SK-N-SH (cell line): ENCODE measurements around the gene RAB4B. TPM values are rescaled to one million over a fixed set of nuclear protein-coding genes. Genes with fewer than 3 reads are reported as not detected.
"Not testable (repeated sequence)": the region's sequence is repeated elsewhere in the genome, so short reads cannot be mapped to it uniquely, and the experiment has no call there.

Experiments used
- CTCF ChIA-PET: fragments of 300-600, 350-600 bp; formaldehyde crosslinking; extraction: SDS; loops from one replicate; lab custom pipeline; 2021; lab: Yijun Ruan, JAX
- POLR2A ChIA-PET: fragments of 350-600 bp; sonication (Branson Sonifier 250); formaldehyde crosslinking; extraction: SDS; loops from one replicate; lab custom pipeline; 2020; ENCODE audit warnings: antibody characterized with exemption, inconsistent platforms; lab: Yijun Ruan, JAX
- DNase-seq: peaks from one replicate; pipeline ENCODE4 v3.0.0; 2012
- H2AFZ ChIP-seq: fragments of 200-600 bp; sonication (generic); 2 replicates; pipeline ENCODE4 v1.8.1; 2016; ENCODE audit warnings: antibody characterized with exemption, mild to moderate bottlenecking, low read depth
- H3F3A ChIP-seq: fragments of 200-600 bp; sonication (generic); replicated peaks from 2 replicates; pipeline ENCODE3; 2016; ENCODE audit warnings: antibody characterized with exemption, mild to moderate bottlenecking; ENCODE audit not compliant: insufficient read depth
- H3K27ac ChIP-seq, 2 experiments: fragments of 200-500 bp in 1 of 2; fragments of 200-600 bp in 1 of 2; sonication (Bioruptor generic) in 1 of 2; sonication (generic), shearing (Covaris generic) in 1 of 2; 2 replicates each; pipeline versions ENCODE4 v1.5.1 to v1.6.1; 2014 to 2016; ENCODE audit warnings: low read depth in 2 of 2, inconsistent platforms in 1 of 2, low read length in 1 of 2, mild to moderate bottlenecking in 1 of 2, mixed read lengths in 1 of 2
- H3K27me3 ChIP-seq: fragments of 200-600 bp; sonication (generic), shearing (Covaris generic); 2 replicates; pipeline ENCODE4 v1.6.1; 2016; ENCODE audit warnings: mixed run types; ENCODE audit not compliant: insufficient read depth
- H3K36me3 ChIP-seq, 2 experiments: fragments of 200-500 bp in 1 of 2; fragments of 200-600 bp in 1 of 2; sonication (Bioruptor generic) in 1 of 2; sonication (generic) in 1 of 2; replicated peaks in 1 of 2; 2 replicates each; pipeline versions ENCODE3 to v1.5.1; 2014 to 2016; ENCODE audit warnings: low read length in 1 of 2, mild to moderate bottlenecking in 1 of 2; ENCODE audit not compliant: insufficient read depth in 2 of 2, control insufficient read depth in 1 of 2
- H3K4me1 ChIP-seq, 2 experiments: fragments of 200-500 bp in 1 of 2; fragments of 200-600 bp in 1 of 2; sonication (Bioruptor generic) in 1 of 2; sonication (generic), shearing (Covaris generic) in 1 of 2; 2 replicates each; pipeline versions ENCODE4 v1.5.1 to v1.6.1; 2014 to 2016; ENCODE audit warnings: low read depth in 1 of 2, low read length in 1 of 2, mixed run types in 1 of 2; ENCODE audit not compliant: insufficient read depth in 2 of 2, control insufficient read depth in 1 of 2
- H3K4me2 ChIP-seq: fragments of 200-600 bp; sonication (generic), shearing (Covaris generic); 2 replicates; pipeline ENCODE4 v1.6.1; 2017; ENCODE audit warnings: mixed run types
- H3K4me3 ChIP-seq, 2 experiments: fragments of 200-500 bp in 1 of 2; fragments of 200-600 bp in 1 of 2; sonication (Bioruptor generic) in 1 of 2; sonication (generic), shearing (Covaris generic) in 1 of 2; 2 replicates each; pipeline versions ENCODE4 v1.5.1 to v1.8.1; 2014 to 2016; ENCODE audit warnings: low read depth in 2 of 2, inconsistent platforms in 1 of 2, low read length in 1 of 2, mild to moderate bottlenecking in 1 of 2, mixed read lengths in 1 of 2, moderate library complexity in 1 of 2
- H3K79me2 ChIP-seq: fragments of 200-600 bp; sonication (generic); 2 replicates; pipeline ENCODE4 v1.8.1; 2017; ENCODE audit warnings: mild to moderate bottlenecking; ENCODE audit not compliant: insufficient read depth
- H3K9ac ChIP-seq: fragments of 200-600 bp; sonication (generic); 2 replicates; pipeline ENCODE4 v1.6.1; 2017; ENCODE audit warnings: mixed run types
- H3K9me2 ChIP-seq: fragments of 200-600 bp; sonication (generic); 2 replicates; pipeline ENCODE4 v1.6.1; 2017; ENCODE audit warnings: mixed run types
- H3K9me3 ChIP-seq: fragments of 200-600 bp; sonication (generic); 2 replicates; pipeline ENCODE4 v1.6.1; 2017; ENCODE audit warnings: mixed run types, mild to moderate bottlenecking, moderate library complexity
- H4K20me1 ChIP-seq: fragments of 200-600 bp; sonication (generic); 2 replicates; pipeline ENCODE4 v1.6.1; 2017; ENCODE audit warnings: mild to moderate bottlenecking, mixed run types; ENCODE audit not compliant: insufficient read depth
- WGBS: methylation state at CpG from one replicate; pipeline ENCODE4 v1.1.6; 2017; ENCODE audit warnings: low lambda C conversion rate; 5-methylcytosine and 5-hydroxymethylcytosine counted together
- polyA plus RNA-seq, 3 experiments: library from polyadenylated mRNA; depleted of rRNA; stranded (reverse); fragments of >200 nt; gene quantifications; 2 replicates each; pipeline ENCODE4 v1.2.3, GENCODE V29; 2012

The RAB4B gene
- polyA plus RNA-seq, 1 of the 3 experiments (the other 2 are of a cell fraction): 53.2 TPM

GRCh38 chr19:40838477-40838876 lies 60.4 kb downstream of the RAB4B start:
- DNase-seq, H3K9ac ChIP-seq, CTCF ChIA-PET, H4K20me1 ChIP-seq, H3K9me3 ChIP-seq, H3K9me2 ChIP-seq, H3K4me3 ChIP-seq, H3K36me3 ChIP-seq, H3K4me2 ChIP-seq, H2AFZ ChIP-seq, H3K27me3 ChIP-seq, H3F3A ChIP-seq, H3K4me1 ChIP-seq, POLR2A ChIA-PET, H3K79me2 ChIP-seq, H3K27ac ChIP-seq: not testable (repeated sequence)
- 17% methylated on average over 1 of the region's 1 CpG for WGBS

- H3F3A ChIP-seq, H3K9ac ChIP-seq, H3K9me2 ChIP-seq, DNase-seq, H3K4me1 ChIP-seq, H3K36me3 ChIP-seq, CTCF ChIA-PET, H3K27me3 ChIP-seq, H3K4me2 ChIP-seq, H3K4me3 ChIP-seq, H3K9me3 ChIP-seq, H2AFZ ChIP-seq, H4K20me1 ChIP-seq, POLR2A ChIA-PET, H3K79me2 ChIP-seq, H3K27ac ChIP-seq: not testable (repeated sequence)
- WGBS: 37% methylated on average over 3 of the region's 3 CpGs
These were observed 64.0 kb downstream of the RAB4B start for GRCh38 chr19:40842012-40842411.

GRCh38 chr19:40842997-40843652 lies 65.1 kb downstream of the RAB4B start:
- H3K4me1 ChIP-seq, H3K9me2 ChIP-seq, H2AFZ ChIP-seq, POLR2A ChIA-PET, H3K9me3 ChIP-seq, H3K36me3 ChIP-seq, H3K9ac ChIP-seq, H3K27ac ChIP-seq, H3K27me3 ChIP-seq, H4K20me1 ChIP-seq, H3K79me2 ChIP-seq, DNase-seq, H3K4me2 ChIP-seq, H3K4me3 ChIP-seq, CTCF ChIA-PET, H3F3A ChIP-seq: not testable (repeated sequence)
- WGBS: 50% methylated on average over 9 of the region's 12 CpGs

GRCh38 chr19:40843653-40844052 lies 65.6 kb downstream of the RAB4B start:
- H3K9me2 ChIP-seq, H3K4me2 ChIP-seq, H4K20me1 ChIP-seq, DNase-seq, H3F3A ChIP-seq, H3K36me3 ChIP-seq, H3K4me1 ChIP-seq, CTCF ChIA-PET, H3K9ac ChIP-seq, H3K27me3 ChIP-seq, POLR2A ChIA-PET, H3K27ac ChIP-seq, H3K79me2 ChIP-seq, H2AFZ ChIP-seq, H3K9me3 ChIP-seq, H3K4me3 ChIP-seq: not testable (repeated sequence)
- 31% methylated on average over 16 of the region's 19 CpGs for WGBS

Other genes starting within 250 kb of the RAB4B start
- 49.1 and 62.7 TPM in 2 replicates for gene SHKBP1, start 201.4 kb upstream of the RAB4B start, polyA plus RNA-seq (2012; rRNA removed)
- 15.9 and 24.8 TPM in 2 replicates for gene LTBP4, start 176.9 kb upstream of the RAB4B start, polyA plus RNA-seq (2012; rRNA removed)
- 38.8 and 54.6 TPM in 2 replicates for gene NUMBL, start 87.6 kb upstream of the RAB4B start, polyA plus RNA-seq (2012; rRNA removed)
- 41.9 and 43.8 TPM in 2 replicates for gene COQ8B, start 61.4 kb upstream of the RAB4B start, polyA plus RNA-seq (2012; rRNA removed)
- gene ITPKC, start 61.1 kb upstream of the RAB4B start, polyA plus RNA-seq (2012; rRNA removed): 6.3 and 7.4 TPM in 2 replicates
- gene ACTMAP, start 27.8 kb upstream of the RAB4B start, polyA plus RNA-seq (2012; rRNA removed): 4.5 and 6.4 TPM in 2 replicates
- gene SNRPA, start 27.0 kb upstream of the RAB4B start, polyA plus RNA-seq (2012; rRNA removed): 69.5 and 121 TPM in 2 replicates
- 0.47 TPM in 1 of 2 replicates, not detected in the other for gene MIA, start 2.7 kb upstream of the RAB4B start, polyA plus RNA-seq (2012; rRNA removed)
- gene EGLN2, start 20.9 kb downstream of the RAB4B start, polyA plus RNA-seq (2012; rRNA removed): 39.7 and 43.0 TPM in 2 replicates
- gene CYP2A6, start 72.2 kb downstream of the RAB4B start, polyA plus RNA-seq (2012; rRNA removed): not detected in 2 replicates
- not detected in 2 replicates for gene CYP2A7, start 104.0 kb downstream of the RAB4B start, polyA plus RNA-seq (2012; rRNA removed)
- not detected in 2 replicates for gene CYP2B6, start 213.0 kb downstream of the RAB4B start, polyA plus RNA-seq (2012; rRNA removed)